Smooth muscle cell (in vitro differentiated cells): ENCODE results near the gene PKP3. TPM values are rescaled to one million over a fixed set of nuclear protein-coding genes. Genes with fewer than 3 reads are reported as not detected.
A peak's percentile ranks its signal among the peaks of the same experiment; 100 is the strongest.

ENCODE experiments used
- DNase-seq: peaks from one replicate; lab custom pipeline; 2025; ENCODE audit not compliant: unreplicated experiment; lab: John Stamatoyannopoulos, UW
- H2AFZ ChIP-seq: fragments of 200-600 bp; sonication (generic); 2 replicates; pipeline ENCODE4 v1.6.0; 2016; ENCODE audit warnings: antibody characterized with exemption, low read depth, mild to moderate bottlenecking
- H3F3A ChIP-seq: fragments of 200-600 bp; sonication (generic); 2 replicates; pipeline ENCODE4 v1.6.0; 2017; ENCODE audit warnings: antibody characterized with exemption, low read depth
- H3K27ac ChIP-seq: fragments of 200-600 bp; sonication (generic); 2 replicates; pipeline ENCODE4 v1.5.1; 2016; ENCODE audit warnings: low read depth, mild to moderate bottlenecking
- H3K27me3 ChIP-seq: fragments of 200-600 bp; sonication (generic); 2 replicates; pipeline ENCODE4 v1.6.1; 2016; ENCODE audit warnings: low read depth, mild to moderate bottlenecking
- H3K36me3 ChIP-seq: fragments of 200-600 bp; sonication (generic); 2 replicates; pipeline ENCODE4 v1.5.1; 2016; ENCODE audit warnings: low read depth
- H3K4me1 ChIP-seq: fragments of 200-600 bp; sonication (generic); 2 replicates; pipeline ENCODE4 v1.5.1; 2016; ENCODE audit warnings: low read depth
- H3K4me2 ChIP-seq: fragments of 200-600 bp; sonication (generic); 2 replicates; pipeline ENCODE4 v1.6.0; 2016; ENCODE audit warnings: mild to moderate bottlenecking
- H3K4me3 ChIP-seq: fragments of 200-600 bp; sonication (generic); 2 replicates; pipeline ENCODE4 v1.5.1; 2016; ENCODE audit warnings: mild to moderate bottlenecking
- H3K79me2 ChIP-seq: fragments of 200-600 bp; sonication (generic); 2 replicates; pipeline ENCODE4 v1.6.0; 2016; ENCODE audit warnings: low read depth, mild to moderate bottlenecking
- H3K9ac ChIP-seq: fragments of 200-600 bp; sonication (generic); 2 replicates; pipeline ENCODE4 v1.6.0; 2016; ENCODE audit warnings: low read depth
- H3K9me3 ChIP-seq: fragments of 200-600 bp; sonication (generic); replicated peaks from 2 replicates; pipeline ENCODE4 v1.5.1; 2016; ENCODE audit warnings: low read depth
- H4K20me1 ChIP-seq: fragments of 200-600 bp; sonication (generic); 2 replicates; pipeline ENCODE4 v1.6.0; 2016; ENCODE audit warnings: low read depth
- CTCF ChIP-seq: fragments of 200-600 bp; sonication (generic); IDR thresholded peaks from 2 replicates; pipeline ENCODE4 v1.5.1; 2017; ENCODE audit warnings: borderline replicate concordance, mild to moderate bottlenecking, antibody characterized with exemption; ENCODE audit not compliant: insufficient read depth, poor library complexity, severe bottlenecking
- WGBS: methylation state at CpG from one replicate; pipeline ENCODE4 v1.1.7; 2016; ENCODE audit warnings: low lambda C conversion rate; 5-methylcytosine and 5-hydroxymethylcytosine counted together
- polyA plus RNA-seq: library from polyadenylated mRNA; unstranded; fragments of >200 nt; fragmentation: Nextera tagmentation; extraction: Ambion mirVana; gene quantifications from 2 replicates; pipeline ENCODE4 v1.2.1, GENCODE V29; 2016
- total RNA-seq: library from RNA; depleted of rRNA; stranded (reverse); fragments of >200 nt; gene quantifications from 2 replicates; pipeline ENCODE4 v1.2.3, GENCODE V29; 2014

Gene PKP3
- total and polyA plus RNA-seq, 2 experiments from 2014 or later = 24.6 to 61.2 TPM

- 85% methylated on average over 20 of the region's 20 CpGs for whole genome bisulfite sequencing
- H3K9ac ChIP-seq = no peak overlapping the region
- H2AFZ ChIP-seq = no peak overlapping the region
- H3K4me3 ChIP-seq = no peak overlapping the region
- no peak overlapping the region for H3K4me2 ChIP-seq
- H3K9me3 ChIP-seq = no peaks in the 10 kb centered on the region
- peaks cover 1% of the 10 kb centered on the region for H4K20me1 ChIP-seq
- no peak for TF ChIP-seq CTCF
- peaks cover 9% of the 10 kb centered on the region for H3K79me2 ChIP-seq
- H3K27ac ChIP-seq = no peak overlapping the region
- H3K36me3 ChIP-seq = no peaks in the 10 kb centered on the region
- peaks cover 6% of the 10 kb centered on the region for H3F3A ChIP-seq
- no peak for DNase-seq
- no peaks in the 10 kb centered on the region for H3K27me3 ChIP-seq
- peaks cover 1% of the 10 kb centered on the region for H3K4me1 ChIP-seq
These were observed 52.0 kb downstream of the PKP3 start for GRCh38 chr11:445765-446588.

GRCh38 chr11:446891-447290 is 52.9 kb downstream of the PKP3 start:
- peaks cover 6% of the 10 kb centered on the region for H3F3A ChIP-seq
- TF ChIP-seq CTCF = no peak
- no peaks in the 10 kb centered on the region for H3K9me3 ChIP-seq
- no peak overlapping the region for H3K4me3 ChIP-seq
- peaks cover 10% of the 10 kb centered on the region for H4K20me1 ChIP-seq
- no peak overlapping the region for H2AFZ ChIP-seq
- H3K79me2 ChIP-seq = peaks cover 18% of the 10 kb centered on the region
- peaks cover 8% of the 10 kb centered on the region for H3K4me1 ChIP-seq
- H3K9ac ChIP-seq = no peak overlapping the region
- H3K27me3 ChIP-seq = no peaks in the 10 kb centered on the region
- no peaks in the 10 kb centered on the region for H3K36me3 ChIP-seq
- WGBS = 82% methylated on average over 7 of the region's 7 CpGs
- H3K4me2 ChIP-seq = no peak overlapping the region
- no peak overlapping the region for H3K27ac ChIP-seq
- DNase-seq = no peak

- Histone ChIP-seq H3K4me1 (peaks cover 8% of the 10 kb centered on the region), H3K9ac (no peak overlapping the region), H3K36me3 (no peaks in the 10 kb centered on the region), H3F3A (peaks cover 6% of the 10 kb centered on the region), H3K27ac (peak overlapping the region; percentile 75), H2AFZ (peak overlapping the region; percentile 65), H3K4me2 (peak overlapping the region; percentile 88), H4K20me1 (peaks cover 15% of the 10 kb centered on the region), H3K9me3 (no peaks in the 10 kb centered on the region), H3K4me3 (peak overlapping the region; percentile 74), H3K79me2 (peaks cover 30% of the 10 kb centered on the region), H3K27me3 (no peaks in the 10 kb centered on the region)
- peak; percentile 84 for DNase-seq
- 10% methylated on average over 35 of the region's 55 CpGs for WGBS
- TF ChIP-seq CTCF = peak; percentile 90
These were observed 54.1 kb downstream of the PKP3 start for GRCh38 chr11:447923-448731.
